Upper lobe of left lung (tissue), 6 donors: ENCODE measurements around the gene ATP13A2. TPM values are rescaled to one million over a fixed set of nuclear protein-coding genes. Genes with fewer than 3 reads are reported as not detected.
"Not testable (repeated sequence)": the region's sequence is repeated elsewhere in the genome, so short reads cannot be mapped to it uniquely, and the experiment has no call there.

Experiments used
- ATAC-seq, 2 donors: fragments of 200-7000 bp; cut with Tn5 transposase; one replicate each; pipeline ENCODE4 v1.9.1; 2022; ENCODE audit warnings: mild to moderate bottlenecking in 2 of 2, moderate library complexity in 2 of 2; ENCODE audit not compliant: low FRiP score in 2 of 2
- DNase-seq, 2 donors: peaks; one replicate each; pipeline ENCODE4 v3.0.0-alpha.2; 2019 to 2020
- H3K27ac ChIP-seq, 4 donors: fragments of 200-600 bp; sonication (generic); one replicate each; pipeline ENCODE4 v1.5.1; 2016 to 2019
- H3K27me3 ChIP-seq, 4 donors: fragments of 200-600 bp; sonication (generic); one replicate each; pipeline ENCODE4 v1.5.1; 2017 to 2019
- H3K36me3 ChIP-seq, 4 donors: fragments of 200-600 bp; sonication (generic); one replicate each; pipeline ENCODE4 v1.5.1; 2016 to 2019
- H3K4me1 ChIP-seq, 4 donors: fragments of 200-600 bp; sonication (generic); one replicate each; pipeline ENCODE4 v1.5.1; 2018 to 2019
- H3K4me3 ChIP-seq, 4 donors: fragments of 200-600 bp; sonication (generic); one replicate each; pipeline ENCODE4 v1.5.1; 2017 to 2019; ENCODE audit warnings: mild to moderate bottlenecking in 2 of 4, moderate library complexity in 1 of 4
- H3K9me3 ChIP-seq, 4 donors: fragments of 200-600 bp; sonication (generic); one replicate each; pipeline ENCODE4 v1.5.1; 2018 to 2019
- EP300 ChIP-seq, 4 donors: sonication (generic); formaldehyde crosslinking; IDR thresholded peaks; one replicate each; pipeline ENCODE4 v1.5.1; 2017; ENCODE audit warnings: antibody characterized with exemption in 4 of 4, control low read depth in 2 of 4
- POLR2A ChIP-seq, 4 donors: fragments of 450-650 bp; IDR thresholded peaks; one replicate each; pipeline ENCODE4 v1.5.1; 2016 to 2017; ENCODE audit warnings: antibody characterized with exemption in 4 of 4, mild to moderate bottlenecking in 2 of 4
- POLR2AphosphoS5 ChIP-seq, 2 donors: sonication (generic); formaldehyde crosslinking; IDR thresholded peaks; one replicate each; pipeline ENCODE4 v1.5.1; 2017; ENCODE audit warnings: antibody characterized with exemption in 2 of 2
- WGBS, 2 donors: methylation state at CpG; one replicate each; pipeline ENCODE4 v1.1.5; 2017 to 2018; 5-methylcytosine and 5-hydroxymethylcytosine counted together
- total RNA-seq, 6 donors: library from RNA; depleted of rRNA in 4 of 6; stranded (reverse); fragments of >200 nt in 4 of 6; gene quantifications; one replicate each; pipeline versions ENCODE4 v1.1.0 to v1.2.1, GENCODE V29; 2016 to 2021
- TF ChIP-seq, protein P1 (sequence below), 6 experiments: fragments of 450-650 bp in 4 of 6; fragments of 200-600 bp in 2 of 6; sonication (generic) in 2 of 6; IDR thresholded peaks; one replicate each; pipeline ENCODE4 v1.5.1; 2016 to 2019; ENCODE audit warnings: antibody characterized with exemption in 6 of 6
- donor health status: DM: no; HTN: no; CAD: no; lungs with moderate emphysema.
- donor health status: DM: no; HTN: yes; CAD: no; lungs with severe emphysema.

The ATP13A2 gene
- total RNA-seq, 6 donors from 2014 or later, result 39.2 to 110 (median 66.5) TPM

- Histone ChIP-seq H3K4me1 (peaks cover 2 to 9% (median 3%) of the 10 kb centered on the region in 4 donors), H3K27me3 (no peaks in the 10 kb centered on the region), H3K36me3 (peaks cover 0 to 31% (median 10%) of the 10 kb centered on the region in 4 donors), H3K9me3 (no peaks in the 10 kb centered on the region), H3K27ac (no peak overlapping the region), H3K4me3 (no peak overlapping the region)
- TF ChIP-seq, protein P1, sequence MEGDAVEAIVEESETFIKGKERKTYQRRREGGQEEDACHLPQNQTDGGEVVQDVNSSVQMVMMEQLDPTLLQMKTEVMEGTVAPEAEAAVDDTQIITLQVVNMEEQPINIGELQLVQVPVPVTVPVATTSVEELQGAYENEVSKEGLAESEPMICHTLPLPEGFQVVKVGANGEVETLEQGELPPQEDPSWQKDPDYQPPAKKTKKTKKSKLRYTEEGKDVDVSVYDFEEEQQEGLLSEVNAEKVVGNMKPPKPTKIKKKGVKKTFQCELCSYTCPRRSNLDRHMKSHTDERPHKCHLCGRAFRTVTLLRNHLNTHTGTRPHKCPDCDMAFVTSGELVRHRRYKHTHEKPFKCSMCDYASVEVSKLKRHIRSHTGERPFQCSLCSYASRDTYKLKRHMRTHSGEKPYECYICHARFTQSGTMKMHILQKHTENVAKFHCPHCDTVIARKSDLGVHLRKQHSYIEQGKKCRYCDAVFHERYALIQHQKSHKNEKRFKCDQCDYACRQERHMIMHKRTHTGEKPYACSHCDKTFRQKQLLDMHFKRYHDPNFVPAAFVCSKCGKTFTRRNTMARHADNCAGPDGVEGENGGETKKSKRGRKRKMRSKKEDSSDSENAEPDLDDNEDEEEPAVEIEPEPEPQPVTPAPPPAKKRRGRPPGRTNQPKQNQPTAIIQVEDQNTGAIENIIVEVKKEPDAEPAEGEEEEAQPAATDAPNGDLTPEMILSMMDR (IDR thresholded peaks at IDR 0.05), result no peak
- TF ChIP-seq POLR2A (IDR thresholded peaks at IDR 0.05) (no peak), POLR2AphosphoS5 (IDR thresholded peaks at IDR 0.05) (no peak), EP300 (IDR thresholded peaks at IDR 0.05) (no peak)
- ATAC-seq (no peak), DNase-seq (peak in 1 of 2 donors; percentile 80)
- 94 to 96% methylated on average over 13 to 25 of the region's 25 CpGs for WGBS, 2 donors
Measured at GRCh38 chr1:16955186-16955585, 56.5 kb downstream of the ATP13A2 start.

GRCh38 chr1:16954579-16954978 lies 57.1 kb downstream of the ATP13A2 start:
- TF ChIP-seq POLR2A (IDR thresholded peaks at IDR 0.05), result no peak
- TF ChIP-seq, protein P1 (IDR thresholded peaks at IDR 0.05), result no peak
- no peaks in the 10 kb centered on the region for H3K9me3 ChIP-seq
- peaks cover 0 to 7% (median 3%) of the 10 kb centered on the region in 4 donors for H3K4me1 ChIP-seq
- 94 to 95% methylated on average over 11 to 18 of the region's 18 CpGs for WGBS, 2 donors
- H3K27ac ChIP-seq, result no peak overlapping the region
- peak in 1 of 2 donors; percentile 67 for DNase-seq
- no peaks in the 10 kb centered on the region for H3K27me3 ChIP-seq
- peaks cover 0 to 31% (median 10%) of the 10 kb centered on the region in 4 donors for H3K36me3 ChIP-seq
- no peak overlapping the region for H3K4me3 ChIP-seq
- no peak for ATAC-seq

DNA sequence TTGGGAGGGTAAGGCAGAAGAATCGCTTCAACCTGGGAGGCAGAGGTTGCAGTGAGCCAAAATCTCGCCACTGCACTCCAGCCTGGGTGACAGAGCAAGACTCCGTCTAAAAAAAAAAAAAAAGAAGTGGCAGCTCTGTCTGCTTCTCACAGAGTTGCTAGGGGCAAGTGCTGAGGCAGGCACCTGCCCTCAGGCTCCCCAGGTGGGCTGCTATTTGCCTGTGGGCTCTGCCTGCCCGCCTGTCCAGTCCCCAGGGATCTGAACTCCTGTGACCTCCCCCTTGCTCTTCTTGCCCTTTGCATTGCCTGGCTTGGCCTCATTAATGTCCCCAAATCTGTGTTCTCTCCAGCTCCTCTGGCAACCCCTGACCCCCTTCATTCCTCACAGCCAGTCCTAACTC lies 59.4 kb downstream of the ATP13A2 start:
- peaks cover 0 to 40% (median 15%) of the 10 kb centered on the region in 4 donors for H3K36me3 ChIP-seq

DNA sequence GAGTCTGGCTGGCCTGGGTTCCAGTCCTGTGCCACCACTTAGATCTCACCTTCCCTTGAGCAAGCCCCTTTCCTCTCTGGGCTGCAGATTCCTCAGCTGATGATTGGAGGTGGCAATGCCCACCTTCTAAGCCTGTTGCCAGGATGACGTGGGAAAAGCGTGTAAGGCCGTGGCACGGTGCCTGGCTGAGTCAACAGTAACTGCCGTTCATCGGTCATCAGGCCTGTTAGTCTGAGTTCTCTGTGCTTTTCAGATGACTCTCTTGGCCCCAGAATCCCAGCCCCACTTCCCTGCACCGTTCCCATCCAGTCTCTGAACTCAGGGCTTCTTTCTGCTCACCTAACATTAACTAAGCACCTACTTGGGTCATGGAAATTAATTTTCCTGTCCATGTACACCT lies 62.7 kb downstream of the ATP13A2 start:
- DNase-seq, H3K27me3 ChIP-seq, H3K9me3 ChIP-seq, H3K4me1 ChIP-seq, H3K27ac ChIP-seq, H3K4me3 ChIP-seq, ATAC-seq: not testable (repeated sequence)
- H3K36me3 ChIP-seq, result peaks cover 0 to 38% (median 24%) of the 10 kb centered on the region in 4 donors
- 69 to 100% methylated on average over 1 to 7 of the region's 7 CpGs for WGBS, 2 donors

More for the DNA sequence above, 59.4 kb downstream of the ATP13A2 start:
- not testable (repeated sequence) for H3K27ac ChIP-seq, DNase-seq, H3K27me3 ChIP-seq, H3K4me3 ChIP-seq, H3K4me1 ChIP-seq, ATAC-seq, H3K9me3 ChIP-seq
- WGBS, 2 donors, result 86 to 89% methylated on average over 4 of the region's 4 CpGs

- not testable (repeated sequence) for H3K4me3 ChIP-seq, H3K4me1 ChIP-seq, H3K27ac ChIP-seq, H3K27me3 ChIP-seq, H3K9me3 ChIP-seq
- peaks cover 0 to 43% (median 28%) of the 10 kb centered on the region in 4 donors for H3K36me3 ChIP-seq
- 87 to 88% methylated on average over 24 to 26 of the region's 26 CpGs for WGBS, 2 donors
- DNase-seq (peak in 1 of 2 donors; percentile 76), ATAC-seq (peak in 1 of 2 donors; percentile 6)
Measured at GRCh38 chr1:16948282-16948891, 63.3 kb downstream of the ATP13A2 start.

DNA sequence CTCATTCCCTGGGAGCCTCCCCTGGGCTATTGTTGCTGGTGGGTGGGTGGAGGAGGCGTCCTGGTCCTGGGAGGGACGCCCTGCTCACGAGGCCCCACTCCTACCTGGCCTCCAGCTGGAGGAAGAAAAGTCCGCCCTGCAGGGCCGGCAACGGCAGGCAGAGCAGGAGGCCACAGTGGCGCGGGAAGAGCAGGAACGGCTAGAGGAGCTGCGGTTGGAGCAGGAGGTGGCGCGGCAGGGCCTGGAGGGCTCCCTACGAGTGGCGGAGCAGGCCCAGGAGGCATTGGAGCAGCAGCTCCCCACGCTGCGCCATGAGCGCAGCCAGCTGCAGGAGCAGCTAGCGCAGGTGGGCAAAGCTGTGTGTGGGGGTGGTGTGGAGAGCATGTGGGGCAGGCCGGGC lies 65.1 kb downstream of the ATP13A2 start:
- H3K27me3 ChIP-seq, result no peaks in the 10 kb centered on the region
- no peak overlapping the region for H3K4me3 ChIP-seq
- TF ChIP-seq EP300 (IDR thresholded peaks at IDR 0.05), result no peak
- TF ChIP-seq POLR2AphosphoS5 (IDR thresholded peaks at IDR 0.05), result no peak
- TF ChIP-seq, protein P1 (IDR thresholded peaks at IDR 0.05), result no peak
- TF ChIP-seq POLR2A (IDR thresholded peaks at IDR 0.05), result no peak
- DNase-seq (no peak), ATAC-seq (peak in 1 of 2 donors; percentile 1)
- no peak overlapping the region for H3K27ac ChIP-seq
- H3K9me3 ChIP-seq, result no peaks in the 10 kb centered on the region
- peaks cover 0 to 1% (median 0%) of the 10 kb centered on the region in 4 donors for H3K4me1 ChIP-seq
- peaks cover 0 to 52% (median 30%) of the 10 kb centered on the region in 4 donors for H3K36me3 ChIP-seq
- 92 to 93% methylated on average over 19 of the region's 19 CpGs for WGBS, 2 donors

DNA sequence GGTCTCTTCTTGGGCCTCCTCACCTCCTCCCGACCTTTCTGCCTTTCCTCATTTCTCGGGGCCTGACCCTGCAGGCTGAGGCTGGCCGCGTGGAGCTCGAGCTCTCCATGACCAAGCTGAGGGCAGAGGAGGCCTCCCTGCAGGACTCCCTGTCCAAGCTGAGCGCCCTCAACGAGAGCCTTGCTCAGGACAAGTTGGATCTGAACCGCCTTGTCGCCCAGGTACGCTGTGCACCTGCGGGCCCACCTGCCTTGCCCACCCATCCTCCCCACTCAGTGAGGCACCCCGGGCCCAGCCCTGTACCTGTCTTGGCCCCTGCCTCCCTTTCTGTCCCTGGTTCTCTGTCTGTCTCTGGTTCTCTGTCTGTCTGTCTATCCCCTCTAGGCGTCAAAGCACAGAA lies 65.5 kb downstream of the ATP13A2 start:
- H3K9me3 ChIP-seq, H3K4me3 ChIP-seq, H3K4me1 ChIP-seq, H3K27ac ChIP-seq, H3K27me3 ChIP-seq, DNase-seq: not testable (repeated sequence)
- ATAC-seq, result peak in 1 of 2 donors; percentile 7
- 88 to 95% methylated on average over 13 of the region's 13 CpGs for WGBS, 2 donors
- peaks cover 0 to 57% (median 31%) of the 10 kb centered on the region in 4 donors for H3K36me3 ChIP-seq

DNA sequence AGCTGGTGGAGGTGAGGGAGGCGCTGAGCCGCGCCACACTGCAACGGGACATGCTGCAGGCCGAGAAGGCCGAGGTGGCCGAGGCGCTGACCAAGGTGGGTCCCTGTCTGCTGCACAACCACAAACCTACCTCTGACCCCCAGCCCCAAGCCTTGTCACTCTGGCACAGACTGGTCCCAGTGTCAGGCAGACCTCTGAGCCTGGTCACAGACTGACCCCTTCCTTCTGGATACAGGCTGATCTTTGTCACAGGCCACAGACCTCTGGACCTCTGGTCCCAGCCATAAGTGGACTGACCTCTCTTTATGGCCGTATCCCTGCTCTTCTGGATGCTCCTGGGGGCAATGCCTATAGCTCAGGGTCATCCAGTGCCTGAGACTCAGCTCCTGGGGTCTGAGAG lies 66.2 kb downstream of the ATP13A2 start:
- not testable (repeated sequence) for DNase-seq, H3K4me3 ChIP-seq, H3K4me1 ChIP-seq, H3K27me3 ChIP-seq, H3K9me3 ChIP-seq, H3K27ac ChIP-seq
- peaks cover 0 to 62% (median 31%) of the 10 kb centered on the region in 4 donors for H3K36me3 ChIP-seq
- WGBS, 2 donors, result 89 to 95% methylated on average over 9 of the region's 9 CpGs
- peak in 1 of 2 donors; percentile 2 for ATAC-seq
